T-cell (primary cell): ENCODE data around the gene LRRC61. TPM values are rescaled to one million over a fixed set of nuclear protein-coding genes. Genes with fewer than 3 reads are reported as not detected.
"Not testable (repeated sequence)": the region's sequence is repeated elsewhere in the genome, so short reads cannot be mapped to it uniquely, and the experiment has no call there.

Experiments
- ATAC-seq, 4 experiments: fragments of 200-7000 bp in 3 of 4; fragments of 150-1000 bp in 1 of 4; cut with Tn5 transposase; replicated peaks in 1 of 4; 1 replicate in 3 of 4; 2 replicates in 1 of 4; pipeline ENCODE4 v1.10.0; 2021; ENCODE audit warnings: moderate library complexity in 3 of 4, mild to moderate bottlenecking in 2 of 4, moderate number of reproducible peaks in 1 of 4
- CTCF ChIA-PET, 2 donors: fragments of 300-600 bp; sonication (Branson Sonifier 250); formaldehyde crosslinking; loops; one replicate each; lab custom pipeline; 2022; ENCODE audit warnings: antibody characterized with exemption in 2 of 2; lab: Charles Lee
- POLR2A ChIA-PET, 2 donors: fragments of 300-600 bp; sonication (Branson Sonifier 250); formaldehyde crosslinking; loops; one replicate each; lab custom pipeline; 2022; ENCODE audit warnings: antibody characterized with exemption in 2 of 2; lab: Charles Lee
- DNase-seq, 35 experiments: peaks; one replicate each; pipeline versions ENCODE4 v3.0.0 to v3.0.0-alpha.2; 2013 to 2023
- H3K27ac ChIP-seq: one replicate; pipeline ENCODE4 v1.5.1; 2013; ENCODE audit warnings: low read length
- H3K27me3 ChIP-seq, 2 experiments: replicated peaks in 1 of 2; 1 replicate in 1 of 2; 2 replicates in 1 of 2; pipeline versions ENCODE4 v1.6.1 to v1.7.0; 2013; ENCODE audit warnings: low read length in 1 of 2, mixed read lengths in 1 of 2; ENCODE audit not compliant: control insufficient read depth in 2 of 2, insufficient read depth in 2 of 2; ENCODE audit errors: extremely low read depth in 1 of 2
- H3K36me3 ChIP-seq, 2 donors: 1 replicate in 1 of 2; 2 replicates in 1 of 2; pipeline versions ENCODE4 v1.6.1 to v1.7.0; 2013; ENCODE audit warnings: low read length in 1 of 2; ENCODE audit not compliant: control insufficient read depth in 2 of 2, insufficient read depth in 1 of 2; ENCODE audit errors: extremely low read depth in 1 of 2
- H3K4me1 ChIP-seq, 2 experiments: 1 replicate in 1 of 2; 2 replicates in 1 of 2; pipeline versions ENCODE4 v1.6.1 to v1.7.0; 2013; ENCODE audit warnings: low read length in 2 of 2, mixed read lengths in 1 of 2; ENCODE audit not compliant: insufficient read depth in 2 of 2, control insufficient read depth in 1 of 2; ENCODE audit errors: extremely low read depth in 1 of 2
- H3K4me3 ChIP-seq, 2 donors: 1 replicate in 1 of 2; 2 replicates in 1 of 2; pipeline versions ENCODE4 v1.5.1 to v1.7.0; 2013; ENCODE audit warnings: mild to moderate bottlenecking in 2 of 2, low read length in 1 of 2, moderate library complexity in 1 of 2; ENCODE audit not compliant: control insufficient read depth in 1 of 2; ENCODE audit errors: extremely low read depth in 1 of 2
- H3K9me3 ChIP-seq: 2 replicates; pipeline ENCODE4 v1.7.0; 2013
- H3K27ac Mint-ChIP-seq, 2 donors: one replicate each; pipeline ENCODE4 v1.8.0; 2020 to 2021; ENCODE audit warnings: mild to moderate bottlenecking in 2 of 2, mixed read lengths in 2 of 2
- H3K27me3 Mint-ChIP-seq, 2 donors: one replicate each; pipeline ENCODE4 v1.8.0; 2021 to 2022; ENCODE audit warnings: mixed read lengths in 2 of 2
- H3K36me3 Mint-ChIP-seq: one replicate; pipeline ENCODE4 v1.8.0; 2021; ENCODE audit warnings: mixed read lengths
- H3K4me1 Mint-ChIP-seq, 3 donors: one replicate each; pipeline ENCODE4 v1.8.0; 2020 to 2022; ENCODE audit warnings: mixed read lengths in 3 of 3, mild to moderate bottlenecking in 1 of 3
- H3K4me3 Mint-ChIP-seq, 3 donors: one replicate each; pipeline ENCODE4 v1.8.0; 2020 to 2022; ENCODE audit warnings: mild to moderate bottlenecking in 3 of 3, mixed read lengths in 3 of 3, moderate library complexity in 3 of 3
- H3K9me3 Mint-ChIP-seq, 3 donors: one replicate each; pipeline ENCODE4 v1.8.0; 2020 to 2022; ENCODE audit warnings: mixed read lengths in 3 of 3
- WGBS: methylation state at CpG from one replicate; pipeline ENCODE4 v1.1.5; 2013; ENCODE audit warnings: missing lambda C conversion rate; ENCODE audit not compliant: insufficient coverage; 5-methylcytosine and 5-hydroxymethylcytosine counted together
- total RNA-seq, 35 experiments: library from RNA in 6 of 35; stranded (reverse) in 6 of 35; fragments of 120-200 nt in 1 of 35; gene quantifications; one replicate each; pipeline versions ENCODE4 v1.2.1 to v1.2.4 and lab custom pipeline; 2013 to 2026

Gene LRRC61
- total RNA-seq (10 to 100 TPM in 4 of 5 donors, 1 to 10 TPM in 1; 8.8 to 21.4 (median 16.6) TPM), total RNA-seq (lab: John Stamatoyannopoulos, UW) (0.37 to 7.1 (median 2.0) reads per million in 29 experiments)
- 17.4 TPM for total RNA-seq (2013)

- 3% methylated on average over 79 of the region's 82 CpGs for WGBS
- H3K9me3 Mint-ChIP-seq = no peaks in the 10 kb centered on the region
- DNase-seq (peak in 33 of 35 experiments; percentile 23 to 74 (median 40)), ATAC-seq (peak; percentile 62 to 75 (median 70))
- H3K36me3 ChIP-seq = peaks cover 7 to 13% of the 10 kb centered on the region in 2 donors
- H3K9me3 ChIP-seq = no peaks in the 10 kb centered on the region
- H3K4me1 Mint-ChIP-seq = peaks cover 40 to 46% (median 41%) of the 10 kb centered on the region in 3 donors
- POLR2A ChIA-PET = no interaction called here
- H3K36me3 Mint-ChIP-seq = peaks cover 28% of the 10 kb centered on the region
- no peaks in the 10 kb centered on the region for H3K27me3 ChIP-seq
- H3K4me3 ChIP-seq = peak within 1 kb of the TSS; percentile 84 to 86
- CTCF ChIA-PET = interaction anchor here in 1 of 2 donors (0.5 kb wide), 1 partner anchor 35 kb away, joined by 5 read pairs; no protein-coding TSS in a partner anchor
- H3K27ac Mint-ChIP-seq = peak within 1 kb of the TSS; percentile 98 to 99
- H3K4me1 ChIP-seq = peaks cover 2 to 30% of the 10 kb centered on the region in 2 experiments
- peak within 1 kb of the TSS; percentile 85 for H3K27ac ChIP-seq
- H3K27me3 Mint-ChIP-seq = no peaks in the 10 kb centered on the region
- H3K4me3 Mint-ChIP-seq = peak within 1 kb of the TSS; percentile 93 to 98 (median 96)
Observed at GRCh38 chr7:150322833-150323681, at the start of gene LRRC61, which contains the start of gene ACTR3C. LRRC61 (plus strand) TSS chr7:150323355; CDS start chr7:150336862, 13,507 bp downstream. ACTR3C (minus strand) TSS chr7:150323545; CDS start chr7:150295296, 28,249 bp downstream.

GRCh38 chr7:150276132-150276695 lies 46.9 kb upstream of the LRRC61 start:
- no CpG with 5 or more reads among the region's 6 CpGs for whole genome bisulfite sequencing
- H3K4me1 ChIP-seq, H3K27ac ChIP-seq, H3K4me3 Mint-ChIP-seq, H3K27me3 Mint-ChIP-seq, H3K36me3 ChIP-seq, H3K9me3 ChIP-seq, CTCF ChIA-PET, H3K27ac Mint-ChIP-seq, H3K36me3 Mint-ChIP-seq, H3K4me3 ChIP-seq, H3K27me3 ChIP-seq, H3K4me1 Mint-ChIP-seq, H3K9me3 Mint-ChIP-seq, POLR2A ChIA-PET: not testable (repeated sequence)
- DNase-seq (peak in 18 of 35 experiments; percentile 3 to 52 (median 14)), ATAC-seq (peak in 3 of 4 experiments; percentile 42 to 63 (median 62))

- H3K36me3 ChIP-seq, H3K4me1 ChIP-seq, H3K4me1 Mint-ChIP-seq, H3K27ac ChIP-seq, H3K36me3 Mint-ChIP-seq, CTCF ChIA-PET, H3K4me3 ChIP-seq, DNase-seq, ATAC-seq, H3K27me3 ChIP-seq, H3K4me3 Mint-ChIP-seq, H3K9me3 ChIP-seq, H3K27me3 Mint-ChIP-seq, H3K27ac Mint-ChIP-seq, H3K9me3 Mint-ChIP-seq, POLR2A ChIA-PET: not testable (repeated sequence)
- WGBS = 100% methylated on average over 3 of the region's 11 CpGs
Observed at GRCh38 chr7:150278383-150278782, 44.8 kb upstream of the LRRC61 start.

- ATAC-seq, H3K36me3 ChIP-seq, H3K4me3 Mint-ChIP-seq, H3K9me3 Mint-ChIP-seq, H3K27ac Mint-ChIP-seq, H3K4me3 ChIP-seq, H3K4me1 ChIP-seq, H3K27me3 ChIP-seq, POLR2A ChIA-PET, H3K27me3 Mint-ChIP-seq, H3K9me3 ChIP-seq, H3K27ac ChIP-seq, CTCF ChIA-PET, DNase-seq, H3K36me3 Mint-ChIP-seq, H3K4me1 Mint-ChIP-seq: not testable (repeated sequence)
- WGBS = no CpG with 5 or more reads among the region's 25 CpGs
Observed at GRCh38 chr7:150281681-150282403, 41.3 kb upstream of the LRRC61 start.

- H3K4me3 Mint-ChIP-seq, H3K4me1 Mint-ChIP-seq, H3K27me3 ChIP-seq, ATAC-seq, H3K4me3 ChIP-seq, H3K27ac Mint-ChIP-seq, POLR2A ChIA-PET, CTCF ChIA-PET, H3K27ac ChIP-seq, H3K9me3 Mint-ChIP-seq, DNase-seq, H3K36me3 Mint-ChIP-seq, H3K36me3 ChIP-seq, H3K27me3 Mint-ChIP-seq, H3K4me1 ChIP-seq, H3K9me3 ChIP-seq: not testable (repeated sequence)
- no CpG with 5 or more reads among the region's 3 CpGs for WGBS
Observed at GRCh38 chr7:150283111-150283510, 40.0 kb upstream of the LRRC61 start.

GRCh38 chr7:150283608-150284007 lies 39.5 kb upstream of the LRRC61 start:
- H3K4me1 ChIP-seq, H3K4me3 ChIP-seq, POLR2A ChIA-PET, DNase-seq, H3K9me3 Mint-ChIP-seq, H3K36me3 Mint-ChIP-seq, H3K27ac ChIP-seq, H3K4me1 Mint-ChIP-seq, H3K4me3 Mint-ChIP-seq, H3K9me3 ChIP-seq, H3K27me3 ChIP-seq, H3K27ac Mint-ChIP-seq, H3K36me3 ChIP-seq, ATAC-seq, CTCF ChIA-PET, H3K27me3 Mint-ChIP-seq: not testable (repeated sequence)
- WGBS = no CpG with 5 or more reads among the region's 6 CpGs
